HL-60 (cell line): ENCODE measurements around the gene MRPL2.
"Not testable (repeated sequence)": the region's sequence is repeated elsewhere in the genome, so short reads cannot be mapped to it uniquely, and the experiment has no call there.

Experiments
- DNase-seq, 2 experiments: peaks; one replicate each; pipeline ENCODE4 v3.0.0-alpha.2; 2010 to 2020; ENCODE audit warnings: low read depth in 1 of 2, low spot score in 1 of 2
- H3K27ac ChIP-seq: fragments of 250-450 bp; sonication (Bioruptor Pico); replicated peaks from 2 replicates; pipeline ENCODE4 v1.5.1; 2020; ENCODE audit warnings: mild to moderate bottlenecking, moderate library complexity
- H3K27me3 ChIP-seq: fragments of 250-450 bp; sonication (Bioruptor Pico); 2 replicates; pipeline ENCODE4 v1.5.1; 2021; ENCODE audit warnings: mild to moderate bottlenecking, moderate library complexity; ENCODE audit not compliant: insufficient read depth, poor library complexity, severe bottlenecking
- H3K4me3 ChIP-seq: replicated peaks from 2 replicates; pipeline ENCODE4 v1.5.1; 2011; ENCODE audit warnings: mild to moderate bottlenecking, control low read depth, low read length; ENCODE audit not compliant: insufficient read depth
- CTCF ChIP-seq: IDR thresholded peaks from one replicate; pipeline ENCODE4 v1.5.1; 2011; ENCODE audit warnings: low read length, control low read depth, inconsistent platforms; ENCODE audit not compliant: insufficient read depth
- GABPA ChIP-seq: IDR thresholded peaks from 2 replicates; pipeline ENCODE4 v1.6.1; 2012; ENCODE audit warnings: low read depth
- POLR2AphosphoS5 ChIP-seq: IDR thresholded peaks from 2 replicates; pipeline ENCODE4 v1.6.1; 2012; ENCODE audit warnings: low read depth
- REST ChIP-seq: IDR thresholded peaks from 2 replicates; pipeline ENCODE4 v1.6.1; 2012; ENCODE audit warnings: low read depth; ENCODE audit not compliant: insufficient replicate concordance
- SPI1 ChIP-seq: IDR thresholded peaks from 2 replicates; pipeline ENCODE4 v1.6.1; 2012; ENCODE audit warnings: low read depth, mild to moderate bottlenecking, borderline replicate concordance

Gene MRPL2

GRCh38 chr6:43086022-43086658 is 26.9 kb upstream of the MRPL2 start:
- TF ChIP-seq REST = no peak
- DNase-seq = no peak
- H3K27me3 ChIP-seq = no peaks in the 10 kb centered on the region
- no peak overlapping the region for H3K27ac ChIP-seq
- H3K4me3 ChIP-seq = no peak overlapping the region

- TF ChIP-seq REST (no peak), SPI1 (0 out of 2 replicates have a peak, but pooled peaks have one; percentile 6)
- Histone ChIP-seq H3K27ac (no peak overlapping the region), H3K27me3 (peaks cover 6% of the 10 kb centered on the region), H3K4me3 (no peak overlapping the region)
- peak in 1 of 2 experiments; percentile 39 for DNase-seq
Measured at GRCh38 chr6:43082806-43083655, 23.8 kb upstream of the MRPL2 start.

- not testable (repeated sequence) for H3K4me3 ChIP-seq, DNase-seq, H3K27ac ChIP-seq
- H3K27me3 ChIP-seq = peaks cover 17% of the 10 kb centered on the region
Measured at GRCh38 chr6:43081922-43082321, 22.7 kb upstream of the MRPL2 start.

GRCh38 chr6:43081043-43081442 is 21.8 kb upstream of the MRPL2 start:
- no peak for DNase-seq
- H3K27ac ChIP-seq = no peak overlapping the region
- no peak overlapping the region for H3K4me3 ChIP-seq
- H3K27me3 ChIP-seq = peaks cover 24% of the 10 kb centered on the region
- TF ChIP-seq REST (no peak), GABPA (no peak), SPI1 (no peak), POLR2AphosphoS5 (no peak), CTCF (no peak)
